Lower lobe of right lung (tissue), 2 donors: ENCODE data around the gene CMIP. TPM values are rescaled to one million over a fixed set of nuclear protein-coding genes. Genes with fewer than 3 reads are reported as not detected.

Source experiments
- ATAC-seq, 2 donors: fragments of 200-7000 bp; cut with Tn5 transposase; one replicate each; pipeline ENCODE4 v1.9.1; 2020 to 2022; ENCODE audit warnings: mild to moderate bottlenecking in 2 of 2, moderate library complexity in 2 of 2
- DNase-seq: peaks from one replicate; pipeline ENCODE4 v3.0.0-alpha.2; 2020
- H3K27ac ChIP-seq: fragments of 200-600 bp; one replicate; pipeline ENCODE4 v1.8.0; 2022
- H3K27me3 ChIP-seq: fragments of 200-600 bp; one replicate; pipeline ENCODE4 v1.8.0; 2022; ENCODE audit warnings: low read depth
- H3K36me3 ChIP-seq: fragments of 200-600 bp; one replicate; pipeline ENCODE4 v1.8.0; 2022; ENCODE audit warnings: mild to moderate bottlenecking
- H3K4me1 ChIP-seq: fragments of 200-600 bp; one replicate; pipeline ENCODE4 v1.8.0; 2022
- H3K4me3 ChIP-seq: fragments of 200-600 bp; one replicate; pipeline ENCODE4 v1.8.0; 2022; ENCODE audit warnings: mild to moderate bottlenecking
- H3K9me3 ChIP-seq: fragments of 200-600 bp; one replicate; pipeline ENCODE4 v1.8.0; 2022
- intact Hi-C: fragments of 100-400 bp; cut with DNase I; formaldehyde crosslinking; loops from one replicate; pipeline ENCODE4 v1.11.0; 2022
- total RNA-seq: library from RNA; stranded (reverse); fragmentation: NEBNext Ultra II Directional; extraction: Animal tissue kit (Norgen Biotek cat#: 25700); gene quantifications from one replicate; pipeline ENCODE4 v1.2.1, GENCODE V29; 2021
- TF ChIP-seq, protein P1 (sequence below): fragments of 200-600 bp; IDR thresholded peaks from one replicate; pipeline ENCODE4 v1.8.0; 2022; ENCODE audit warnings: antibody characterized with exemption, mild to moderate bottlenecking
- donor health status: DM: no; HTN: yes; CAD: no; lungs with severe emphysema.

Gene CMIP
- total RNA-seq, 1 donor from 2014 or later = 77.4 TPM

DNA sequence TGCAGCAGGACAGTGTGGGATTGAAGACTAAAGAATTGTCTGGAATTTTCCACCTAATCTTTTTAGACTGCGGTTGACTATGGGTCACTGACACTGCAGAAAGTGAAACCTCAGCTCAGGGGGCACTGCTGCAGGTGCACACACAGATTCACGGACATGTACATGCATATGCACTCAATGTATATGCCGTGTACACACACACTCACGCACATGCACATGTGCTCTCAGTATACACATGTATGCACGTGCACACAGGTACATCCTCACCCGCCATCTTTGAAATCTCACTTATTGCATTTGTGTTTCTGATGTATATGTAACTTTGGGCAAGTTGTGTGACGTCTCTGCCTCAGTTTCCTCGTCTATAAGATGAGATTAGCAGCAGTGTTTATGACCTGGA lies 27.3 kb downstream of the CMIP start:
- ATAC-seq (no peak), DNase-seq (no peak)
- Histone ChIP-seq H3K36me3 (peaks cover 6% of the 10 kb centered on the region), H3K4me3 (no peak overlapping the region), H3K27ac (no peak overlapping the region), H3K27me3 (no peaks in the 10 kb centered on the region), H3K9me3 (no peaks in the 10 kb centered on the region), H3K4me1 (peaks cover 95% of the 10 kb centered on the region)
- TF ChIP-seq, protein P1, sequence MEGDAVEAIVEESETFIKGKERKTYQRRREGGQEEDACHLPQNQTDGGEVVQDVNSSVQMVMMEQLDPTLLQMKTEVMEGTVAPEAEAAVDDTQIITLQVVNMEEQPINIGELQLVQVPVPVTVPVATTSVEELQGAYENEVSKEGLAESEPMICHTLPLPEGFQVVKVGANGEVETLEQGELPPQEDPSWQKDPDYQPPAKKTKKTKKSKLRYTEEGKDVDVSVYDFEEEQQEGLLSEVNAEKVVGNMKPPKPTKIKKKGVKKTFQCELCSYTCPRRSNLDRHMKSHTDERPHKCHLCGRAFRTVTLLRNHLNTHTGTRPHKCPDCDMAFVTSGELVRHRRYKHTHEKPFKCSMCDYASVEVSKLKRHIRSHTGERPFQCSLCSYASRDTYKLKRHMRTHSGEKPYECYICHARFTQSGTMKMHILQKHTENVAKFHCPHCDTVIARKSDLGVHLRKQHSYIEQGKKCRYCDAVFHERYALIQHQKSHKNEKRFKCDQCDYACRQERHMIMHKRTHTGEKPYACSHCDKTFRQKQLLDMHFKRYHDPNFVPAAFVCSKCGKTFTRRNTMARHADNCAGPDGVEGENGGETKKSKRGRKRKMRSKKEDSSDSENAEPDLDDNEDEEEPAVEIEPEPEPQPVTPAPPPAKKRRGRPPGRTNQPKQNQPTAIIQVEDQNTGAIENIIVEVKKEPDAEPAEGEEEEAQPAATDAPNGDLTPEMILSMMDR = no peak
- intact Hi-C loops = no loop called here

DNA sequence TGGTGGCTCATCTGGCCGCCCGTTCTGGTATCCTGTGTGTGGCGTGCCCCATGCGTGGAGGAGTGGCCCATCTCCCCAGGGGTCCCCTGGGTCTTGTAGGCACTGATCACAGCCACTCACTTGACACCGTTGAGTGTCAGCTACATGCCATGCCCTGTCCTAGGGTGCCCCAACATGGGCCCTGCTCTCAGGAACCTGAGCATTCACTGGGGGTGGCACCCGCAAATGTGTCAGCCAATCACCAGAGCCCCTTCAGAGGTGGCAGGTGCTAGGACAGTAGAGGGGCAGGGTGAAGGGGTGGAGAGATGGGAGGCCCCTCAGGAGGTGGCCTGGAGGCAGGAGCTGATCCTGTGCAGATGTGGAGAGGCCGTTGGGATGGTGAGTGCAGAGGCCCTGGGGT lies 27.8 kb downstream of the CMIP start:
- TF ChIP-seq, protein P1 = no peak
- no peaks in the 10 kb centered on the region for H3K27me3 ChIP-seq
- H3K9me3 ChIP-seq = no peaks in the 10 kb centered on the region
- no peak overlapping the region for H3K4me3 ChIP-seq
- no peak for DNase-seq
- intact Hi-C loops = no loop called here
- no peak overlapping the region for H3K27ac ChIP-seq
- H3K4me1 ChIP-seq = peaks cover 95% of the 10 kb centered on the region
- peaks cover 6% of the 10 kb centered on the region for H3K36me3 ChIP-seq
- no peak for ATAC-seq

DNA sequence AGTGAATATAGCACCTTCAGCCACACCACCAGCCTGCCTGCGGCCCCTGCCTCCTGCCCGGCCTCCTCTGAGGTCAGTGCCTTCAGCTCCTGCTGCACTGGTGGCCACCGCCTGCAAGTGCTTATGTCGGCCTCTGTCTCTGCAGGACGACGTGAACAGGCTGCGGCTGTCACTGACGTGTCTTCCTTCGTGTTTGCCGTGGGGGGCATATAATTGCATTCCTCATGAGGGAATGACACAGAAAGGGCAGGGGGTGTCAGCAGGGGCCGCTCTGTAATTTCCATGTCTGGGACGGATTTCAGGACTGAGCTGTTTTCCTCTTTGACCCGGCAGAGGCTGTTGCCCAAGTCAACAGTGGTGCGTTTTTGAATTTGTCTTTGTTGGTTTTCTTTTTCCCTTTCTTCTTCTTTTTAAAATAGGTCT lies 28.5 kb downstream of the CMIP start:
- no peak for DNase-seq
- peaks cover 96% of the 10 kb centered on the region for H3K4me1 ChIP-seq

DNA sequence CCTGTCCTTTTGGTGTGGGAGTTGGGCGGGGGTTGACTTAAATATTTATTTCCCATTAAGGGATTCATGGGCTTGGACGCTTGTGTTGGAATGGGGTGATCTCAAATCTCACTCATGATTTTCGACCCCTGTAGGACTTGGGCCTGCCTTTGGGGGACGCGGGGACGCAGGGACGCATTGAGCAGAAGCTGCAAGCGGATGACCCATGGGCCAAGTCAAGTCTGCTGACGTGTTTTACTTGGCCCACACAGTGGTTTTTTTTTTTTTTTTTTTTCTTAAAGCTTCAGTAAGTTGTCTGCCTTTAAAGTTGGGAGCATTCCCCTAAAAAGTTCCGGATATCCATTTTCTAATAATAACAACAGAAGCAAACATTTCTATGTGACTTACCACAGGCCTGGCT lies 28.9 kb downstream of the CMIP start:
- Histone ChIP-seq H3K27ac (no peak overlapping the region), H3K36me3 (peaks cover 6% of the 10 kb centered on the region), H3K9me3 (no peaks in the 10 kb centered on the region), H3K27me3 (no peaks in the 10 kb centered on the region), H3K4me1 (peaks cover 96% of the 10 kb centered on the region), H3K4me3 (no peak overlapping the region)
- ATAC-seq (no peak), DNase-seq (no peak)
- intact Hi-C loops = no loop called here
- TF ChIP-seq, protein P1 = no peak

More for the DNA sequence above, 28.5 kb downstream of the CMIP start:
- Histone ChIP-seq H3K36me3 (peaks cover 6% of the 10 kb centered on the region), H3K27me3 (no peaks in the 10 kb centered on the region), H3K27ac (no peak overlapping the region), H3K9me3 (no peaks in the 10 kb centered on the region), H3K4me3 (no peak overlapping the region)
- TF ChIP-seq, protein P1 = no peak
- peak in 1 of 2 donors; percentile 3 for ATAC-seq
- intact Hi-C loops = no loop called here

DNA sequence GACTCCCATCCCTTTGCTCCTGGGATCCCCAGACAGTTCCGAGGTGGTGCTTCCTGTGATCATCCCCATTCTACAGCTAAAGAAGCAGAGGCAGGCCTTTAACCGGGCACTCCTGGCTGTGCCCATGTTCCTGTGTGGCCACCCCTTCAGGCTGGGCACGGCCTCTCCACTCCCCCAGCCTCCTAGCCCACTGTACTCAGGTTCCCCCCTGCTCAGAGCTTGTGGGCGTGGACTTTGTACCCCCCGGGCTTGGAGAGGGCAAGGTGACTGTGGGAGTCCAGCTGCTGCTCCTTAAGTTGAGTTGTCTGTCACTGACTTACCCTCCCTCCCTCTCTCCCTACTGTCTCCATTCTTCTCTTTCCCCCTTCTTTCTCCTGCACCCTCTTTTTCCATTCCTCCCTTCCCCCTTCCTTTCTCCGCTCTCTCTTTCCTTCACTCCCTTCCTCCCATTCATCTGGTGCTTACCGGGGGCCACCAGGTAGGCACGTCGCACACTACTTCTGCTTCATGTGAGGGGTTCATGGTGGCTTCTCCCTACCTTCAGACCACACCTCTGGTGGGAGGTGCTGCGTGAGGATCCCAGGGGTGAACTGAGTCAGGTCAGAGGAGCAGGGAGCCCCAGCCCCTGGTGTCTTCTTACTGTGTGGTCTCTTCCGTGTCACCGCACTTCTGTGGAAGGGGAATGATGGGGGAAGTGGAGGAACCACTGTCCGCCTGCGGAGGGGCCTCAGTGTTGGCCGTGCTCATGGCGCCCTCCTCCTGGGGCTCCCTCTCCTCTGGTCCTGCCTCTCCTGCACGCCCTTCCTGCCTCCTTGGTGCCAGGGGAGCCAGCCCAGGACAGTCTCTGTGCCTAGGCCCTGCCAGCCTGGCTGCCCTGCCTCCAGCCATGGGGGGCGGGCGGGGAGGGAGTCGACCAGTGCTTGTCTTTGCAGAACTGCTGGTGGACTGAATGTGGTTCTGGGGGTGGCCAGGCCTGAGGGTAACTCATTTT lies 29.7 kb downstream of the CMIP start:
- Histone ChIP-seq H3K4me3 (no peak overlapping the region), H3K9me3 (no peaks in the 10 kb centered on the region), H3K36me3 (peaks cover 6% of the 10 kb centered on the region), H3K27ac (peak overlapping the region; percentile 41), H3K4me1 (peaks cover 96% of the 10 kb centered on the region), H3K27me3 (no peaks in the 10 kb centered on the region)
- TF ChIP-seq, protein P1 = no peak
- DNase-seq = no peak
- no peak for ATAC-seq
- intact Hi-C loops = no loop called here
